SK-N-SH treated with all-trans-retinoic acid at 6 μM for 48 hours (cell line): ENCODE data around the gene FAM180A.
A peak's percentile ranks its signal among the peaks of the same experiment; 100 is the strongest.

Source experiments
- ATAC-seq: fragments of 200-7000 bp; cut with Tn5 transposase; 3 replicates; pipeline ENCODE4 v1.9.1; 2020; ENCODE audit warnings: mild to moderate bottlenecking, moderate library complexity
- ARNTL ChIP-seq: fragments of 450-650 bp; formaldehyde crosslinking; IDR thresholded peaks from 2 replicates; pipeline ENCODE4 v1.5.0; 2020; ENCODE audit warnings: low read depth, mild to moderate bottlenecking, moderate library complexity, borderline replicate concordance
- BACH2 ChIP-seq: fragments of 250-450 bp; sonication (Bioruptor Pico); IDR thresholded peaks from 2 replicates; pipeline ENCODE4 v1.9.0; 2021; ENCODE audit warnings: mild to moderate bottlenecking, borderline replicate concordance
- CSDC2 ChIP-seq: fragments of 250-450 bp; sonication (Bioruptor Pico); IDR thresholded peaks from 2 replicates; pipeline ENCODE4 v1.5.0; 2020; ENCODE audit warnings: mild to moderate bottlenecking, moderate library complexity
- GLIS3 ChIP-seq: fragments of 250-450 bp; sonication (Bioruptor Pico); IDR thresholded peaks from 2 replicates; pipeline ENCODE4 v1.5.0; 2020; ENCODE audit warnings: mild to moderate bottlenecking, moderate library complexity
- ISL1 ChIP-seq: fragments of 250-450 bp; sonication (Bioruptor Pico); IDR thresholded peaks from 2 replicates; pipeline ENCODE4 v2.1.2; 2022; ENCODE audit warnings: mild to moderate bottlenecking, moderate library complexity
- OSR1 ChIP-seq: fragments of 250-450 bp; sonication (Bioruptor Pico); IDR thresholded peaks from 2 replicates; pipeline ENCODE4 v1.8.0; 2022; ENCODE audit warnings: moderate library complexity, mild to moderate bottlenecking, inconsistent platforms
- PPARA ChIP-seq: fragments of 250-450 bp; sonication (Bioruptor Pico); IDR thresholded peaks from 2 replicates; pipeline ENCODE4 v1.5.0; 2020; ENCODE audit warnings: mild to moderate bottlenecking, borderline replicate concordance
- RARB ChIP-seq: fragments of 250-450 bp; sonication (Bioruptor Pico); IDR thresholded peaks from 2 replicates; pipeline ENCODE4 v1.8.0; 2021; ENCODE audit warnings: mild to moderate bottlenecking, moderate library complexity
- SNAI2 ChIP-seq: fragments of 250-450 bp; sonication (Bioruptor Pico); IDR thresholded peaks from 2 replicates; pipeline ENCODE4 v1.5.0; 2020; ENCODE audit warnings: mild to moderate bottlenecking, moderate library complexity
- TCF4 ChIP-seq: fragments of 250-450 bp; sonication (Bioruptor Pico); IDR thresholded peaks from 2 replicates; pipeline ENCODE4 v1.8.0; 2021; ENCODE audit warnings: mild to moderate bottlenecking, moderate library complexity, borderline replicate concordance
- TOX ChIP-seq: fragments of 250-450 bp; sonication (Bioruptor Pico); IDR thresholded peaks from 2 replicates; pipeline ENCODE4 v1.8.0; 2021; ENCODE audit warnings: mild to moderate bottlenecking, moderate library complexity, borderline replicate concordance
- ZC3H10 ChIP-seq: fragments of 250-450 bp; sonication (Bioruptor Pico); IDR thresholded peaks from 2 replicates; pipeline ENCODE4 v1.5.1; 2021; ENCODE audit warnings: mild to moderate bottlenecking, moderate library complexity
- ZFP3 ChIP-seq: fragments of 250-450 bp; sonication (Bioruptor Pico); IDR thresholded peaks from 2 replicates; pipeline ENCODE4 v1.5.0; 2020; ENCODE audit warnings: mild to moderate bottlenecking, moderate library complexity
- ZFP30 ChIP-seq: fragments of 450-650 bp; formaldehyde crosslinking; IDR thresholded peaks from 2 replicates; pipeline ENCODE4 v1.5.0; 2022; ENCODE audit warnings: mild to moderate bottlenecking, moderate library complexity
- ZNF565 ChIP-seq: fragments of 450-650 bp; formaldehyde crosslinking; conservative IDR thresholded peaks from 2 replicates; pipeline ENCODE4 v1.5.0; 2020; ENCODE audit warnings: low read depth, mild to moderate bottlenecking, moderate library complexity
- ZNF70 ChIP-seq: fragments of 450-650 bp; formaldehyde crosslinking; IDR thresholded peaks from 2 replicates; pipeline ENCODE4 v1.5.0; 2020; ENCODE audit warnings: mild to moderate bottlenecking, moderate library complexity
- ZNF8 ChIP-seq: fragments of 450-650 bp; formaldehyde crosslinking; IDR thresholded peaks from 2 replicates; pipeline ENCODE4 v1.5.0; 2020; ENCODE audit warnings: mild to moderate bottlenecking, moderate library complexity
- TF ChIP-seq, protein P1 (sequence below): fragments of 250-450 bp; sonication (Bioruptor Pico); IDR thresholded peaks from 2 replicates; pipeline ENCODE4 v1.5.1; 2020; ENCODE audit warnings: low read depth, mild to moderate bottlenecking, moderate library complexity
- TF ChIP-seq, protein P2 (sequence below): fragments of 250-450 bp; sonication (Bioruptor Pico); IDR thresholded peaks from 2 replicates; pipeline ENCODE4 v1.8.0; 2021; ENCODE audit warnings: low read depth, mild to moderate bottlenecking, moderate library complexity, borderline replicate concordance
- TF ChIP-seq, protein P3 (sequence below): fragments of 250-450 bp; sonication (Bioruptor Pico); IDR thresholded peaks from 2 replicates; pipeline ENCODE4 v1.5.1; 2021; ENCODE audit warnings: mild to moderate bottlenecking, moderate library complexity
- TF ChIP-seq, protein P4 (sequence below): fragments of 250-450 bp; sonication (Bioruptor Pico); IDR thresholded peaks from 2 replicates; pipeline ENCODE4 v1.8.0; 2020; ENCODE audit warnings: mild to moderate bottlenecking, moderate library complexity, borderline replicate concordance

FAM180A gene

DNA sequence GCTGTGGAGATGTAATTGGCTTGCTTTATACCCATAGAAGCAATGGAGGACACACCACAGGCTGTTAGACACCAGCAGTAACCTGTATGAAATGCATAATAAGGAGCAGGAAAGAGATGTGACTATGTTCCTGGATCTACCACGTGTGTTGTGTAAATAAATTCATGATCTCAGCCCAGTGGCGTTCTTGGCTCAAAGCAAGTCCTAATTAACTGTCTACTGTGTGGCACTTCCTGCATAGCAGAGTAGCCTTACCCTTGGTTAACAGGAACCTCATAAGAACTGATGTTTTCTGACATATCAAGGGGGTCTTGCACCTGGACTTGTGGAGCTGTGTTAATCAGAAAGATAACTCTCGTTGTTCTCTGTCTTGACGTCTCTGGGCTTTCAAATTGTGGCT is 25.7 kb upstream of the FAM180A start:
- TF ChIP-seq BACH2 (CRISPR knock-in tag) = no peak
- no peak for TF ChIP-seq ZC3H10 (CRISPR knock-in tag)
- TF ChIP-seq, protein P1, sequence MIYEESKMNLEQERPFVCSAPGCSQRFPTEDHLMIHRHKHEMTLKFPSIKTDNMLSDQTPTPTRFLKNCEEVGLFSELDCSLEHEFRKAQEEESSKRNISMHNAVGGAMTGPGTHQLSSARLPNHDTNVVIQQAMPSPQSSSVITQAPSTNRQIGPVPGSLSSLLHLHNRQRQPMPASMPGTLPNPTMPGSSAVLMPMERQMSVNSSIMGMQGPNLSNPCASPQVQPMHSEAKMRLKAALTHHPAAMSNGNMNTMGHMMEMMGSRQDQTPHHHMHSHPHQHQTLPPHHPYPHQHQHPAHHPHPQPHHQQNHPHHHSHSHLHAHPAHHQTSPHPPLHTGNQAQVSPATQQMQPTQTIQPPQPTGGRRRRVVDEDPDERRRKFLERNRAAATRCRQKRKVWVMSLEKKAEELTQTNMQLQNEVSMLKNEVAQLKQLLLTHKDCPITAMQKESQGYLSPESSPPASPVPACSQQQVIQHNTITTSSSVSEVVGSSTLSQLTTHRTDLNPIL (CRISPR knock-in tag) = no peak
- no peak for TF ChIP-seq OSR1 (CRISPR knock-in tag)
- TF ChIP-seq ZFP30 (CRISPR knock-in tag) = no peak
- no peak for TF ChIP-seq ZFP3 (CRISPR knock-in tag)
- TF ChIP-seq SNAI2 = no peak
- no peak for TF ChIP-seq ZNF8
- no peak for TF ChIP-seq ISL1 (CRISPR knock-in tag)
- no peak for TF ChIP-seq PPARA (CRISPR knock-in tag)
- TF ChIP-seq, protein P2, sequence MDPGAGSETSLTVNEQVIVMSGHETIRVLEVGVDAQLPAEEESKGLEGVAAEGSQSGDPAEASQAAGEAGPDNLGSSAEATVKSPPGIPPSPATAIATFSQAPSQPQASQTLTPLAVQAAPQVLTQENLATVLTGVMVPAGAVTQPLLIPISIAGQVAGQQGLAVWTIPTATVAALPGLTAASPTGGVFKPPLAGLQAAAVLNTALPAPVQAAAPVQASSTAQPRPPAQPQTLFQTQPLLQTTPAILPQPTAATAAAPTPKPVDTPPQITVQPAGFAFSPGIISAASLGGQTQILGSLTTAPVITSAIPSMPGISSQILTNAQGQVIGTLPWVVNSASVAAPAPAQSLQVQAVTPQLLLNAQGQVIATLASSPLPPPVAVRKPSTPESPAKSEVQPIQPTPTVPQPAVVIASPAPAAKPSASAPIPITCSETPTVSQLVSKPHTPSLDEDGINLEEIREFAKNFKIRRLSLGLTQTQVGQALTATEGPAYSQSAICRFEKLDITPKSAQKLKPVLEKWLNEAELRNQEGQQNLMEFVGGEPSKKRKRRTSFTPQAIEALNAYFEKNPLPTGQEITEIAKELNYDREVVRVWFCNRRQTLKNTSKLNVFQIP (CRISPR knock-in tag) = no peak
- no peak for TF ChIP-seq CSDC2 (CRISPR knock-in tag)
- TF ChIP-seq, protein P3, sequence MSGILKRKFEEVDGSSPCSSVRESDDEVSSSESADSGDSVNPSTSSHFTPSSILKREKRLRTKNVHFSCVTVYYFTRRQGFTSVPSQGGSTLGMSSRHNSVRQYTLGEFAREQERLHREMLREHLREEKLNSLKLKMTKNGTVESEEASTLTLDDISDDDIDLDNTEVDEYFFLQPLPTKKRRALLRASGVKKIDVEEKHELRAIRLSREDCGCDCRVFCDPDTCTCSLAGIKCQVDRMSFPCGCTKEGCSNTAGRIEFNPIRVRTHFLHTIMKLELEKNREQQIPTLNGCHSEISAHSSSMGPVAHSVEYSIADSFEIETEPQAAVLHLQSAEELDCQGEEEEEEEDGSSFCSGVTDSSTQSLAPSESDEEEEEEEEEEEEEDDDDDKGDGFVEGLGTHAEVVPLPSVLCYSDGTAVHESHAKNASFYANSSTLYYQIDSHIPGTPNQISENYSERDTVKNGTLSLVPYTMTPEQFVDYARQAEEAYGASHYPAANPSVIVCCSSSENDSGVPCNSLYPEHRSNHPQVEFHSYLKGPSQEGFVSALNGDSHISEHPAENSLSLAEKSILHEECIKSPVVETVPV (CRISPR knock-in tag) = no peak
- ATAC-seq = peak; percentile 16; the same call in 1 of the 3 replicates

DNA sequence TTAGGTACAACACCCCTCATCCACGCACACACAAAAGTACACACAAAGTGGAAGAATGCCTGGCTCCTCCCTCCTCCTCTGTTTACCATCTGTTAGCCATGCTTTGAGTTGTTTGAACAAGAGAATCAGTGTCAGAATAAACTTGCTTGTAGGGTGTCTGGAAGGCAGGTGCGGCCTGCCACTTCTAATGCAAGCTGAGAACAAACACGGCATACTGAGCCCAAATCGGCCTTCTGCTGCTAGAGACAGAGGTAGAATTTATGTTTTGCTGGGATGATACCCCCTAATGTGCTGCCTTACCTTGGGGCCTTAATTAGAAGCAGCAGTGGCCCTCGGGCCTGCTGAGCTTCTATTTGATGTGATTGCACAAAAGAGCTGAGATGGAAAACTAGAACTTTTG is 24.9 kb upstream of the FAM180A start:
- TF ChIP-seq ZNF70 (CRISPR knock-in tag) = no peak
- TF ChIP-seq ISL1 (CRISPR knock-in tag) = no peak
- TF ChIP-seq, protein P2 (CRISPR knock-in tag) = no peak
- no peak for TF ChIP-seq CSDC2 (CRISPR knock-in tag)
- no peak for TF ChIP-seq SNAI2
- TF ChIP-seq BACH2 (CRISPR knock-in tag) = no peak
- no peak for TF ChIP-seq ZC3H10 (CRISPR knock-in tag)
- no peak for TF ChIP-seq ARNTL
- no peak for TF ChIP-seq ZNF565 (CRISPR knock-in tag)
- TF ChIP-seq ZFP30 (CRISPR knock-in tag) = no peak
- no peak for TF ChIP-seq ZNF8
- TF ChIP-seq OSR1 (CRISPR knock-in tag) = no peak
- TF ChIP-seq ZFP3 (CRISPR knock-in tag) = no peak
- TF ChIP-seq PPARA (CRISPR knock-in tag) = no peak
- TF ChIP-seq, protein P3 (CRISPR knock-in tag) = no peak
- no peak for TF ChIP-seq GLIS3
- TF ChIP-seq, protein P4, sequence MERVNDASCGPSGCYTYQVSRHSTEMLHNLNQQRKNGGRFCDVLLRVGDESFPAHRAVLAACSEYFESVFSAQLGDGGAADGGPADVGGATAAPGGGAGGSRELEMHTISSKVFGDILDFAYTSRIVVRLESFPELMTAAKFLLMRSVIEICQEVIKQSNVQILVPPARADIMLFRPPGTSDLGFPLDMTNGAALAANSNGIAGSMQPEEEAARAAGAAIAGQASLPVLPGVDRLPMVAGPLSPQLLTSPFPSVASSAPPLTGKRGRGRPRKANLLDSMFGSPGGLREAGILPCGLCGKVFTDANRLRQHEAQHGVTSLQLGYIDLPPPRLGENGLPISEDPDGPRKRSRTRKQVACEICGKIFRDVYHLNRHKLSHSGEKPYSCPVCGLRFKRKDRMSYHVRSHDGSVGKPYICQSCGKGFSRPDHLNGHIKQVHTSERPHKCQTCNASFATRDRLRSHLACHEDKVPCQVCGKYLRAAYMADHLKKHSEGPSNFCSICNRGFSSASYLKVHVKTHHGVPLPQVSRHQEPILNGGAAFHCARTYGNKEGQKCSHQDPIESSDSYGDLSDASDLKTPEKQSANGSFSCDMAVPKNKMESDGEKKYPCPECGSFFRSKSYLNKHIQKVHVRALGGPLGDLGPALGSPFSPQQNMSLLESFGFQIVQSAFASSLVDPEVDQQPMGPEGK (CRISPR knock-in tag) = no peak
- no peak for TF ChIP-seq RARB (CRISPR knock-in tag)
- TF ChIP-seq TCF4 = no peak
- no peak for ATAC-seq

DNA sequence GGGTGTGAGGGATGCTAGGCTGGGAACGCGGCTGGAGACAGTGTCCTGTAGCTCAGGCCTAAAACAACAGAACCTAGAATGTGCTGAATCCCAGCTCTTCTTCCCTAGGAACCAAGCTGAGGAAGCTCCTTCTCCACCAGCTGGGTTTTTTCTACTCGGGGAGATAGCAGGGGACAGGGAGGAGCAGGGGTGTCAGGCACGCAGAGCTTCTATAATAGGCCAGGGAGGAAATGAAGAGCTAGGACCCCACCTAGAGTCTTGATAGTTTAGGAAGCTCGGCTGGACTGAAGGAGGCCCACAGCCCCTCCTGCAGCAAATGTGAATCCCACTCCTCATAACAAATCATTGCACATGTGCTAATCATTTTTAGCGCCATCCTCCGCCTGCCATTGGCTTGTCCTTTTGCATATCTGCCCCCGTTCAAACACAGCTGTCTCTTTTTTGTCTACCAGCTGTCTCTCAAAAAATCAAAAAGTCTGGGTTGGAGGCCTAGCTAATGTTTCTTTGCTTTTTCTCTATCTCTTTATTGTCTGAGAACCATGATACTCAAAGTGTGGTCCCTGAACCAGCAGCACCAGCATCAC is 24.1 kb upstream of the FAM180A start:
- ATAC-seq = peak; percentile 14; the same call in 2 of the 3 replicates
- TF ChIP-seq, protein P3 (CRISPR knock-in tag) = no peak
- TF ChIP-seq, protein P2 (CRISPR knock-in tag) = no peak
- no peak for TF ChIP-seq ZNF8
- TF ChIP-seq TOX (CRISPR knock-in tag) = no peak
- TF ChIP-seq PPARA (CRISPR knock-in tag) = no peak
- no peak for TF ChIP-seq GLIS3
- no peak for TF ChIP-seq ZNF70 (CRISPR knock-in tag)
- TF ChIP-seq, protein P4 (CRISPR knock-in tag) = no peak
- no peak for TF ChIP-seq ZFP3 (CRISPR knock-in tag)
